GM06990 (cell line): Measurements from ENCODE around the gene ZNF524.

Experiments used
- DNase-seq: peaks from one replicate; pipeline ENCODE4 v3.0.0-alpha.2; 2011; ENCODE audit not compliant: insufficient read length; ENCODE audit errors: extremely low read depth
- H3K27me3 ChIP-seq: replicated peaks from 2 replicates; pipeline ENCODE4 v1.6.0; 2011; ENCODE audit warnings: low read length; ENCODE audit not compliant: control insufficient read depth, insufficient read depth
- H3K36me3 ChIP-seq: 2 replicates; pipeline ENCODE4 v1.5.1; 2011; ENCODE audit warnings: low read length; ENCODE audit not compliant: control insufficient read depth, insufficient read depth
- H3K4me3 ChIP-seq: replicated peaks from 2 replicates; pipeline ENCODE4 v1.5.1; 2011; ENCODE audit warnings: low read depth, mild to moderate bottlenecking, control low read depth, low read length
- TF ChIP-seq, protein P1 (sequence below): IDR thresholded peaks from 2 replicates; pipeline ENCODE4 v1.5.1; 2011; ENCODE audit warnings: low read length, control low read depth, mild to moderate bottlenecking, inconsistent platforms; ENCODE audit not compliant: insufficient read depth, poor library complexity, severe bottlenecking

Gene ZNF524

DNA sequence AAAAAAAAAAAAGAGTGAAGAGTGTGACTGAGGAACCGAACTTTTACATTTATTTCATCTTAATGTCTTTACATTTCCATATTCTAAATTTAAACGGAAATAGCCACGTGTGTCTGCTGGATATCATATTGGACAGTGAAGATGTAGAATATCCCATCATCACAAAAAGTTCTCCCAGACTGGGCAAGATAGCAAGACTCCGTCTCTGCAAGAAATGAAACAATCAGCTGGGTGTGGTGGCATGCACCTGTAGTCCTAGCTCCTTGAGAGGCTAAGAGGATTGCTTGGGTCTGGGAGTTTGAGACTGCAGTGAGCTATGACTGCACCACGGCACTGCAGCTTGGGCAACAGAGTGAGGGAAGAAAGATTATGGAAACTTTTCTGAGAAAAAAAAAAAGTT, 23.3 kb upstream of the ZNF524 start:
- Histone ChIP-seq H3K27me3 (no peaks in the 10 kb centered on the region), H3K4me3 (no peak overlapping the region), H3K36me3 (peaks cover 2% of the 10 kb centered on the region)
- DNase-seq: no peak
- TF ChIP-seq, protein P1, sequence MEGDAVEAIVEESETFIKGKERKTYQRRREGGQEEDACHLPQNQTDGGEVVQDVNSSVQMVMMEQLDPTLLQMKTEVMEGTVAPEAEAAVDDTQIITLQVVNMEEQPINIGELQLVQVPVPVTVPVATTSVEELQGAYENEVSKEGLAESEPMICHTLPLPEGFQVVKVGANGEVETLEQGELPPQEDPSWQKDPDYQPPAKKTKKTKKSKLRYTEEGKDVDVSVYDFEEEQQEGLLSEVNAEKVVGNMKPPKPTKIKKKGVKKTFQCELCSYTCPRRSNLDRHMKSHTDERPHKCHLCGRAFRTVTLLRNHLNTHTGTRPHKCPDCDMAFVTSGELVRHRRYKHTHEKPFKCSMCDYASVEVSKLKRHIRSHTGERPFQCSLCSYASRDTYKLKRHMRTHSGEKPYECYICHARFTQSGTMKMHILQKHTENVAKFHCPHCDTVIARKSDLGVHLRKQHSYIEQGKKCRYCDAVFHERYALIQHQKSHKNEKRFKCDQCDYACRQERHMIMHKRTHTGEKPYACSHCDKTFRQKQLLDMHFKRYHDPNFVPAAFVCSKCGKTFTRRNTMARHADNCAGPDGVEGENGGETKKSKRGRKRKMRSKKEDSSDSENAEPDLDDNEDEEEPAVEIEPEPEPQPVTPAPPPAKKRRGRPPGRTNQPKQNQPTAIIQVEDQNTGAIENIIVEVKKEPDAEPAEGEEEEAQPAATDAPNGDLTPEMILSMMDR: no peak

DNA sequence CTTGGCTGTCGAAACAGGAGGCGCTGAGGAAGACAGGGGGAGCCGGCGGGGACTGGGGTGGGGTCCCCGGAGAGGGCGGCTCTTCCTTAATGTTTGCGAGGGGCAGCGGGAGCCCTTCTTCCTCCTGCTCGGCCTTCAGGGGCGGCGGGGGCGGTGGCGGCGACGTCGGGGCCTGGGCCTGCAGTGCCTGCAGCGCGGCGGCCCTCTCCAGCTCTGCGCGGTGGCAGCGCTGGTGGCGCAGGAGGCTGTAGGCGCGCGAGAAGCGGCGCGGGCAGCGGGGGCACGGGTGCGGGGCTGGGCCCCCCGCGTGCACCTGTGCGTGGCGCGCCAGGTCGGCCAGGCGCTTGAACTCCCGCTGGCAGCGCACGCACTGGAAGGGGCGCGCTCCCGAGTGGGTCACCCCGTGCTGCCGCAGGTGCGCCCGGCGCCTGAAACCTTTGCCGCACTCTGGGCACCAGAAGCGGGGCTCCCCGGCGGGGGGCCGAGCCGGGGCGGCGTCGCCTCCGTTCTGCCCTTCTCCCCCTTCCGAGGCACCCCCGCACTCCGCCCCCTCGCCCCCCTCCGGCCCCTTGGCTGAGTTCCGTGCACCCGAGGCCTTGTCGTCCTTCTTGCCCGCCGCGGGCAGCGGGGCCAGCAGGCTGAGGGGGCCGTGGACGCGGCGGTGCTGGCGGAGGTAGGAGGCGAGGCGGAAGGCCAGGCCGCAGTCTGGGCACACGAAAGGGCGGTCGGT, 21.9 kb upstream of the ZNF524 start:
- peaks cover 2% of the 10 kb centered on the region for H3K36me3 ChIP-seq
- no peak for DNase-seq
- TF ChIP-seq, protein P1: no peak
- no peak overlapping the region for H3K4me3 ChIP-seq
- no peaks in the 10 kb centered on the region for H3K27me3 ChIP-seq

DNA sequence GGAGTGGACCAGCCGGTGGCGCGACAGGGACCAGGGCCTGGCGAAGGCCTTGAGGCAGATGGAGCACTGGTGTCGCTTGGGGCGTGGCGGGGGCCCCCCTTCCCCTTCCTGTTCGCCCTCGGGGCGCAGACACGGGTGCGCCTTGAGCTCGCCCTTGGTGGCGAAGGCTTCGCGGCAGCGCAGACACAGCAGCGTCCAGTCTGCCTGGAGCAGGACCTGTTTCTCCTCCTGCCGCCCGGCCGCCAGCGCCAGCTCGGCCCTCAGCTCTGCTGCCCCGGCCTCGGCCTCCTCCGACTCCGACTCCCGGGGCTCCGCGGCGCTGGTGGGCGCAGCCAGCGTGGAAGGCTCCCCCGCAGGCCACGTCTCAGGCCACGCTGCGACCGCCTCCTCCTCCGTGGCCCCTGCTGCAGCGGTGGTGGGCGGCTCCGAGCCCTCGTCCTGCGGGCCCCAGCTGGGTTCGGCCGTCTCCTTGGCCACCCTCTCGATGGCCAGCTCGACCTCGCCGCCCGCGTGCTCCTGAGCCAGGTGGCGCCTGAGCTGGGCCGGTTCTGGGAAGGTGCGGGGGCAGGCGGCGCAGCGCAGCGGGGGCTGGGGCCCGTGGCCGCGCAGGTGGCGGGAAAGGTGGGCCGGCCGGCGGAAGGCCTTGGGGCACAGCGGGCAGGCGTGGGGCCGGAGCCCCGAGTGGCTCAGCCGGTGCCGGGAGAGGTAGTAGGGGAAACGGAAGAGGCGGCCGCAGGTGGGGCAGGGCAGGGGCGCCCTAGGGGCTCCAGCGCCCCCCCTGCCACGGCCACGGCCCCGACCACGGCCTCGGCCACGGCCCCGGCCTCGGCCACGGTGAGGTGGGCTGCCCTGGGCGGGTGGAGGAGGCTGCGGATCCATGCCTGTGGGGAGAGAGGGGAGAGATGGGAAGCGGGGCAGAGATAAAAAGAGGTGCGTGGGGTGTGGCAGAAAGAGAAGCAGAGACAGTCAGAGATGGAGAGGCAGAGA, 21.0 kb upstream of the ZNF524 start:
- H3K36me3 ChIP-seq: peaks cover 2% of the 10 kb centered on the region
- no peak for DNase-seq
- TF ChIP-seq, protein P1: no peak
- H3K27me3 ChIP-seq: no peaks in the 10 kb centered on the region
- no peak overlapping the region; the same call in 1 of the 2 replicates for H3K4me3 ChIP-seq

DNA sequence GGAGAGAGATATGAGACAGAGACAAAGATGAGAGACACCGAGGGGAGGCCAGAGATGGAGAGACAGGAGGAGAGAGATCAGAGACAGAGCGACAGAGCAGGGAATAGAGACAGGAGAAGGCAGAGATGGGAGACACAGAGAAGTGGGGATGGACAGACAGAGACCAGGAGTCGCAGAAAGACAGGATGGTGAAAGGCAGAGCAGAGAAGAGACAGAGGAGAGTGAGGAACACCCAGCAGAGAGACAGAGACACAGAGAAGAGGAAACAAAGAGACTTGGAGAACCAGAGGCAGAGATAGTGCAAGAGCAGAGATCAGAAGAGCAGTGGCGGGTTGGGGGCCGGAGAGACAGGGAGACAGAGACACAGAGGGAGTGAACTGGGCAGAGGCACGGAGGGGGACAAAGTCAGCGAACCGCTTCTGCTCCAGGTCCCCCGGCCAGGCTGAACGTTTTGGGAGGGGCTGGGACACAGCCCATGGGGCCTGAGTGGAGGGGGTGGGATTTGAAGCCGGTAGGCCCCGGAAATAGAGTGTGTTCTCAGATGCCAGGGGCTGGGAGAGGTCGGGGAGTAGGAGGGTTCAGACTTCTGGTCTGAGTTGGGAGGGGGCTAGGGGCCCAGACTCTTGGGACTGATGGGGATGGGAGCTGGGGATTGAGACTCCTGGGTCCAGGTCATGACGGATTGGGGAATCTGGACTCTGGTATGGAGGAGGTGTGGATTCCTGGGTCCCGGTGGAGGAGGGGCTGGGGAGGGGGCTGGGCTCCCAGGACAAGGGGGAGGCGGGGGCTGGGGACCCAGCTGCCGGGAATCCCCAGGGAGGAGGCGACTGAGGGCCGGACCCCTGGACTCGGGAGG, 20.1 kb upstream of the ZNF524 start:
- TF ChIP-seq, protein P1: no peak
- peak overlapping the region; percentile 85 for H3K4me3 ChIP-seq
- no peaks in the 10 kb centered on the region; the same call in 1 of the 2 replicates for H3K27me3 ChIP-seq
- H3K36me3 ChIP-seq: peaks cover 2% of the 10 kb centered on the region
- DNase-seq: no peak

DNA sequence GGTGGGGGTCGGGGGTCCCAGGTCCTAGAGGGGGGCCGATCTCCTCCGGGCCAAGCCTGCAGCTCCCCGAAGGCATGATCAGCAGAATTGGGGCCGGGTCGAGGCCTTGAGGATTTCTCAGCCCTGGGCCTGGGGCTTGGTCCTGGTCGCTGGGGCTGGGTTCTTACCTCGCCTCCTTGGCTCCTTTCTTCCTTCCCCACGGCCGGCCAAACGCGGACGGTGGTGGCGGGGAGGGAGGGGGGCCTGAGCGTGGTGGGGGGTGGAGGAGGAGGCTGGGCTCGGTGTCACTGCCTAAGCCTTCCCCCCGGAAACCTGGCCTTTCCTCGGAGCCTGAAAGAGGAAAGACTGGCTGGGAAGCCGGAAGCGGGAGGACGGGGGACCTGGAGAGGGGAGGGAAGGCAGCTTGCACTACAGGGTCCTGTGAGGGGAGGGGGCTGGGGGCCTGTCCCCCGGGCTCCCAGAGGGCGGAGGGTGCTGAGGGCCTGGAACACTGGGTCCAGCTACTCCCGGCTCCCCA, 19.4 kb upstream of the ZNF524 start, which contains the start of gene ZNF579:
TSS of gene ZNF579 (minus strand) at position 221 of the 517 bp plus-strand sequence. CDS start 1,209 bp downstream, outside the sequence.
- DNase-seq: peak; percentile 83
- no peaks in the 10 kb centered on the region; the same call in 1 of the 2 replicates for H3K27me3 ChIP-seq
- TF ChIP-seq, protein P1: no peak
- peaks cover 2% of the 10 kb centered on the region for H3K36me3 ChIP-seq
- peak within 1 kb of the TSS; percentile 85 for H3K4me3 ChIP-seq
